ENCODE data around the gene PFKFB3.

- no peak for TF ChIP-seq EZH2 (IDR thresholded peaks at IDR 0.05; ENCODE audit: borderline replicate concordance, low read length)
- TF ChIP-seq, protein P1, sequence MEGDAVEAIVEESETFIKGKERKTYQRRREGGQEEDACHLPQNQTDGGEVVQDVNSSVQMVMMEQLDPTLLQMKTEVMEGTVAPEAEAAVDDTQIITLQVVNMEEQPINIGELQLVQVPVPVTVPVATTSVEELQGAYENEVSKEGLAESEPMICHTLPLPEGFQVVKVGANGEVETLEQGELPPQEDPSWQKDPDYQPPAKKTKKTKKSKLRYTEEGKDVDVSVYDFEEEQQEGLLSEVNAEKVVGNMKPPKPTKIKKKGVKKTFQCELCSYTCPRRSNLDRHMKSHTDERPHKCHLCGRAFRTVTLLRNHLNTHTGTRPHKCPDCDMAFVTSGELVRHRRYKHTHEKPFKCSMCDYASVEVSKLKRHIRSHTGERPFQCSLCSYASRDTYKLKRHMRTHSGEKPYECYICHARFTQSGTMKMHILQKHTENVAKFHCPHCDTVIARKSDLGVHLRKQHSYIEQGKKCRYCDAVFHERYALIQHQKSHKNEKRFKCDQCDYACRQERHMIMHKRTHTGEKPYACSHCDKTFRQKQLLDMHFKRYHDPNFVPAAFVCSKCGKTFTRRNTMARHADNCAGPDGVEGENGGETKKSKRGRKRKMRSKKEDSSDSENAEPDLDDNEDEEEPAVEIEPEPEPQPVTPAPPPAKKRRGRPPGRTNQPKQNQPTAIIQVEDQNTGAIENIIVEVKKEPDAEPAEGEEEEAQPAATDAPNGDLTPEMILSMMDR (IDR thresholded peaks at IDR 0.05; ENCODE audit: low read length): no peak
Observed at GRCh38 chr10:6280291-6280690, 77.6 kb downstream of the PFKFB3 start.
